ENCODE data around the gene BST1. TPM values are rescaled to one million over a fixed set of nuclear protein-coding genes. Genes with fewer than 3 reads are reported as not detected.

The BST1 gene
- total and polyA plus RNA-seq, 2 donors (not counting 3 experiments of a cell fraction or from before 2014, with no cell fraction given): 10.7 to 14.0 TPM

- Histone ChIP-seq H3K36me3 (ENCODE audit: control insufficient read depth in 2 of 2, extremely low read depth in 1 of 2, insufficient read depth in 2 of 2, low read length in 2 of 2) (no peaks in the 10 kb centered on the region), H3K9me1 (replicated peaks; ENCODE audit: control insufficient read depth, extremely low read depth, insufficient read depth, low read length) (no peaks in the 10 kb centered on the region), H3K4me3 (replicated peaks in 1 of 3; ENCODE audit: insufficient read depth in 1 of 3, low read depth in 1 of 3, low read length in 3 of 3) (no peak overlapping the region), H2AFZ (ENCODE audit: low read depth, low read length) (no peak overlapping the region), H3K27me3 (ENCODE audit: control insufficient read depth in 2 of 2, insufficient read depth in 2 of 2, low read length in 2 of 2) (no peaks in the 10 kb centered on the region), H4K20me1 (replicated peaks; ENCODE audit: control insufficient read depth, extremely low read depth, insufficient read depth, low read length) (no peaks in the 10 kb centered on the region), H3K9me3 (replicated peaks; ENCODE audit: control insufficient read depth, insufficient read depth, low read length) (no peaks in the 10 kb centered on the region), H3K9ac (replicated peaks; ENCODE audit: extremely low read depth, insufficient read depth, low read length) (no peak overlapping the region), H3K79me2 (ENCODE audit: control insufficient read depth, insufficient read depth, low read length) (no peaks in the 10 kb centered on the region), H3K4me2 (ENCODE audit: insufficient read depth, low read length) (no peak overlapping the region), H3K4me1 (ENCODE audit: control insufficient read depth, extremely low read depth, insufficient read depth, low read length) (peaks cover 2% of the 10 kb centered on the region), H3K27ac (ENCODE audit: insufficient read depth, low read depth, low read length) (no peak overlapping the region)
- POLR2A ChIA-PET: no interaction called here
- TF ChIP-seq POLR2A (IDR thresholded peaks at IDR 0.05; ENCODE audit: low read depth, low read length) (no peak), CTCF (IDR thresholded peaks at IDR 0.05; ENCODE audit: extremely low read depth in 1 of 2, insufficient read depth in 1 of 2, low read depth in 1 of 2, low read length in 2 of 2) (no peak), EZH2 (IDR thresholded peaks at IDR 0.05; ENCODE audit: borderline replicate concordance, low read depth, low read length, severe bottlenecking) (no peak), GATA2 (IDR thresholded peaks at IDR 0.05; ENCODE audit: insufficient read depth, insufficient read length, low read depth, low read length) (no peak), MYC (IDR thresholded peaks at IDR 0.05; ENCODE audit: low read depth, low read length) (no peak), MAX (IDR thresholded peaks at IDR 0.05; ENCODE audit: insufficient read depth, insufficient read length) (no peak), JUN (IDR thresholded peaks at IDR 0.05; ENCODE audit: borderline replicate concordance, insufficient read depth, insufficient read length, low read depth) (no peak), FOS (IDR thresholded peaks at IDR 0.05; ENCODE audit: borderline replicate concordance, insufficient read depth, low read length) (no peak), POLR2AphosphoS5 (IDR thresholded peaks at IDR 0.05; ENCODE audit: insufficient read depth, low read depth, low read length) (no peak)
- intact Hi-C loops (cut with micrococcal nuclease) (no loop called here), dilution Hi-C loops (cut with MboI; ENCODE audit: extremely low pct_ligation_motif_present, low sequenced_read_pairs) (no loop called here)
- DNase-seq (ENCODE audit: low read depth, low spot score): no peak
- no peak for FAIRE-seq
- BruUV-seq (replicated peaks): no TSS peak
- CTCF ChIA-PET: interaction anchor here (1.3 kb wide), 1 partner anchor 13 kb away, joined by 3 read pairs; no protein-coding TSS in a partner anchor
These were observed 13.2 kb downstream of the BST1 start for GRCh38 chr4:15716115-15716514.
